ENCODE measurements around the gene POLR2F.
A peak's percentile ranks its signal among the peaks of the same experiment; 100 is the strongest.

POLR2F gene

GRCh38 chr22:37953437-37954179 is at the start of gene POLR2F, which contains the start of gene C22orf23:
POLR2F (plus strand) TSS chr22:37953699; CDS start chr22:37953788, 89 bp downstream.
C22orf23 (minus strand) TSS chr22:37953601; CDS start chr22:37953149, 452 bp downstream.
- peak; percentile 89 to 96 for DNase-seq

- peak in 1 of 2 experiments; percentile 48 for DNase-seq
Measured at GRCh38 chr22:37904572-37905533, 48.6 kb upstream of the POLR2F start.

- DNase-seq = peak; percentile 13 to 66
Measured at GRCh38 chr22:37905534-37906363, 47.8 kb upstream of the POLR2F start, which contains the start of gene MICALL1. MICALL1 (plus strand) TSS chr22:37906297; CDS start chr22:37906423, 126 bp downstream.

- no peak for DNase-seq
Measured at GRCh38 chr22:37906364-37907008, 47.0 kb upstream of the POLR2F start.

GRCh38 chr22:37907036-37907954 is 46.2 kb upstream of the POLR2F start:
- no peak for DNase-seq

- no peak for DNase-seq
Measured at GRCh38 chr22:37909766-37910165, 43.7 kb upstream of the POLR2F start.

GRCh38 chr22:37910890-37911672 is 42.4 kb upstream of the POLR2F start:
- peak in 1 of 2 experiments; percentile 57 for DNase-seq

GRCh38 chr22:37911697-37912096 is 41.8 kb upstream of the POLR2F start:
- no peak for DNase-seq

- no peak for DNase-seq
Measured at GRCh38 chr22:37912171-37912570, 41.3 kb upstream of the POLR2F start.

- no peak for DNase-seq
Measured at GRCh38 chr22:37913233-37913721, 40.2 kb upstream of the POLR2F start.

GRCh38 chr22:37916311-37916710 is 37.2 kb upstream of the POLR2F start:
- DNase-seq = no peak

GRCh38 chr22:37917874-37918548 is 35.5 kb upstream of the POLR2F start:
- no peak for DNase-seq

GRCh38 chr22:37918580-37919270 is 34.8 kb upstream of the POLR2F start:
- DNase-seq = no peak

GRCh38 chr22:37920126-37920525 is 33.4 kb upstream of the POLR2F start:
- no peak for DNase-seq

GRCh38 chr22:37922191-37922590 is 31.3 kb upstream of the POLR2F start:
- DNase-seq = no peak

- no peak for DNase-seq
Measured at GRCh38 chr22:37923927-37924326, 29.6 kb upstream of the POLR2F start.

GRCh38 chr22:37924386-37925065 is 29.0 kb upstream of the POLR2F start:
- DNase-seq = no peak

GRCh38 chr22:37925330-37925729 is 28.2 kb upstream of the POLR2F start:
- no peak for DNase-seq

All from NCI-H524 (cell line).